GM12872 (cell line): Measurements from ENCODE around the gene ZNF692.

Source experiments
- TF ChIP-seq, protein P1 (sequence below): IDR thresholded peaks from 3 replicates; pipeline ENCODE4 v1.5.1; 2011; ENCODE audit warnings: low read depth, mild to moderate bottlenecking, low read length, moderate library complexity; ENCODE audit not compliant: insufficient read depth

Gene ZNF692

DNA sequence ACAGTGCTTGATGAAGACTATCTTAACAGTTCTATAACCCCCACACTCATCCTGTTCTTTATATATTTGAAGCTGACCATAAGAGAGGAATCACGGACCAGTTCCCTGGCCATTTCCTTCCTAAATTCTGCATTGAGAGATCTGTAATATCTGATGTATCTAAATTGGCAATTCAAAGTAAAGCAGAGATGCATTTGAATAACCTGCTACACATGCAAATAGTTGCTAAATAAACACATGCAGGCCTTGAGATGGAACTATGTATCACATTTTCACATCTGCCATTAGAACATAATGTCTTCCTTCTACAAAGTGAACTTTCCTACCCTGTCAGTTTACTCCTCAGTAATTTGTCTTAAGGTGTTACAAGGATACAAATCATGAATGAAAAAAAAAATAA is 26.8 kb upstream of the ZNF692 start:
- TF ChIP-seq, protein P1, sequence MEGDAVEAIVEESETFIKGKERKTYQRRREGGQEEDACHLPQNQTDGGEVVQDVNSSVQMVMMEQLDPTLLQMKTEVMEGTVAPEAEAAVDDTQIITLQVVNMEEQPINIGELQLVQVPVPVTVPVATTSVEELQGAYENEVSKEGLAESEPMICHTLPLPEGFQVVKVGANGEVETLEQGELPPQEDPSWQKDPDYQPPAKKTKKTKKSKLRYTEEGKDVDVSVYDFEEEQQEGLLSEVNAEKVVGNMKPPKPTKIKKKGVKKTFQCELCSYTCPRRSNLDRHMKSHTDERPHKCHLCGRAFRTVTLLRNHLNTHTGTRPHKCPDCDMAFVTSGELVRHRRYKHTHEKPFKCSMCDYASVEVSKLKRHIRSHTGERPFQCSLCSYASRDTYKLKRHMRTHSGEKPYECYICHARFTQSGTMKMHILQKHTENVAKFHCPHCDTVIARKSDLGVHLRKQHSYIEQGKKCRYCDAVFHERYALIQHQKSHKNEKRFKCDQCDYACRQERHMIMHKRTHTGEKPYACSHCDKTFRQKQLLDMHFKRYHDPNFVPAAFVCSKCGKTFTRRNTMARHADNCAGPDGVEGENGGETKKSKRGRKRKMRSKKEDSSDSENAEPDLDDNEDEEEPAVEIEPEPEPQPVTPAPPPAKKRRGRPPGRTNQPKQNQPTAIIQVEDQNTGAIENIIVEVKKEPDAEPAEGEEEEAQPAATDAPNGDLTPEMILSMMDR, result no peak

DNA sequence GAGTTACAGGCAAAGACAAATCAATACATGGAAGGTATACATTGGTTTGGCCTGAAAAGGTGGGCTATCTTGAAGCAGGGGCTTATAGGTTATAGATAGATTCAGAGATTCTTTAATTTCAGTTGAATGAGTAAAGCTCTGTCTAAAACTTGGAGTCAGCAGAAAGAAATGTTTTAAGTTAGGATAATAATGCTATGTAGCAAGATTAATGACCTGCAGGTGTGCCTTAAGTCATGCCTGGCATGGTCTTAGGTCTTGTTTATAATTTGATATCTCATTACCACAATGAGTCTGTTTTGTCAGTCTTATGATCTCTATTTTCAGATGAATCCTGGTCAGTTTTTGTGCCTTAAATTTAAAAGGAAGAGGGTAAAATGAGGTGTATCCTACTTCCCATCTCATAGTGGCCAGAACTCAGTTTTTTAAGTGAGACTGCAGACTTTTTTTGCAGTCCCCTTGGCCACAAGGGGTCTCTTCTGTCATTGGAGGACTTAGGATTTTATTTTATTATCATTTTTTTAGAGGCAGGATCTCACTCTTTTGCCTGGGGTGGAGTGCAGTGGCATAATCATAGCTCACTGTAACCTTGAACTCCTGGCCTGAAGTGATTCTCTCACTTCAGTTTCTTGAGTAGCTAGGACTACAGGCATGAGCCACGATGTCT is 25.9 kb upstream of the ZNF692 start:
- TF ChIP-seq, protein P1, result no peak

DNA sequence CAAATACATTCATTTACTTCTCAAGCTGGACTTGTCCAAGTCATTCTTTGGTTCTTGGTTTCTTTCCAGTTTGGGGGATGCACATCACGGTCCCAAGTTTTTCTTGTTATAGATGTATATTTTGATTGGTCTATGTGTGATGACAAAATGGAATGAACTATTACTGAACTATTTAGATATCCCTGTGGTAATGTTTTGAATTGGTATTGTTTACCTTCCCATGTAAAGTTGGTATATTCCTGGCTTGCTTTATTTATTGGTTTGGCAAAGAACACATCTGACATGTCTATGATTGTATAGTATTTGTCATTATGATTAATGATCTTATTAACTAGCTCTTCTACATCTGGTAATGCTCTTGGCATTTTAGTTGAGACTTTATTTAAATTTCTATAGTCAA is 22.4 kb upstream of the ZNF692 start:
- TF ChIP-seq, protein P1, result no peak

DNA sequence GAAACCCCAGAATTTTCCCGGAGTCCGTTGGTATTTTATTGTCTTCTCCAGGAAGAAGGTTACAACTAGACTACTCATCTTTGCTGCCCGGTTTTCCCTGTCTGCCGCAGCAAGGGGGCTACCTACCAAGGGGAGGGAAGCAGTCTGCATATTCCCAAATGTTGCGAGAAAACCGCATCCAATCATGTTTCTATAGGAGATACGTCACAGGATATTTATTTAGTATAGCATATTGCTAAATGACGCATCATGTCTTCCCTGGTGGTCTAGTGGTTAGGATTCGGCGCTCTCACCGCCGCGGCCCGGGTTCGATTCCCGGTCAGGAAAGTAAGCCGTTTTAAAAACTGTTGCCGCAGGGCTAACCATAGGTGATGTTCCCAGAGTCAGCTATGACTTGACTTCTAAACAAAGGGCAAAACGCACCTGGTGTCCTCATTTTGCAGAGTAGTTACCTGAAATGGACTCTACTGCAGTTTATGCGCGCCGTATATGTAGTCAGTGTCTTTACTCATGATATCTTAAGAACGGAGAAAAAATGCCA is 15.2 kb upstream of the ZNF692 start:
- TF ChIP-seq, protein P1, result no peak

DNA sequence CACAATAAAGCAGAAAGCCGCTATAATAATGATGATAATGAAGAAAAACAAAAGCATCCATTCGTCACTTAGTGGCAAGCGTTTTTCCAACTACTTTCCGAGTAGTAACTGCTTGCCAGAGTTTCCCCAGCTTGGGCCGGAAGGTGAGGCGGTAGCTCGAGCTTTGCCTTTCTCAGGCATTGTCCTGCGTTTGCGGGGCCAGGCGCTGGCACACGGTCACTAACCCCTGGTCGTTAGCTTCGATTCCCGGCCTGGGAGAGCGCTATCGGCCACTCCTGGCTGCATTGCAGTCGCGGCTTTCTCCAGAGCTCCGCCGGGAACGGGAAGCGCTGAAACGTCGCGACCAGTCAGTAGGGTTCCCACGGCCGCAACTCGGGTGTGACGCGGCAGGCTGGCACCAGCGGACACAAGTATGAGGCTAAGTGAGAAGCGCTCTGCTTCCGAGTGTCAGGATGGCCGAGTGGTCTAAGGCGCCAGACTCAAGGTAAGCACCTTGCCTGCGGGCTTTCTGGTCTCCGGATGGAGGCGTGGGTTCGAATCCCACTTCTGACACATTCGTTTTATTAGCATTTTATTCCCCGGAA is 14.6 kb upstream of the ZNF692 start:
- TF ChIP-seq, protein P1, result no peak

DNA sequence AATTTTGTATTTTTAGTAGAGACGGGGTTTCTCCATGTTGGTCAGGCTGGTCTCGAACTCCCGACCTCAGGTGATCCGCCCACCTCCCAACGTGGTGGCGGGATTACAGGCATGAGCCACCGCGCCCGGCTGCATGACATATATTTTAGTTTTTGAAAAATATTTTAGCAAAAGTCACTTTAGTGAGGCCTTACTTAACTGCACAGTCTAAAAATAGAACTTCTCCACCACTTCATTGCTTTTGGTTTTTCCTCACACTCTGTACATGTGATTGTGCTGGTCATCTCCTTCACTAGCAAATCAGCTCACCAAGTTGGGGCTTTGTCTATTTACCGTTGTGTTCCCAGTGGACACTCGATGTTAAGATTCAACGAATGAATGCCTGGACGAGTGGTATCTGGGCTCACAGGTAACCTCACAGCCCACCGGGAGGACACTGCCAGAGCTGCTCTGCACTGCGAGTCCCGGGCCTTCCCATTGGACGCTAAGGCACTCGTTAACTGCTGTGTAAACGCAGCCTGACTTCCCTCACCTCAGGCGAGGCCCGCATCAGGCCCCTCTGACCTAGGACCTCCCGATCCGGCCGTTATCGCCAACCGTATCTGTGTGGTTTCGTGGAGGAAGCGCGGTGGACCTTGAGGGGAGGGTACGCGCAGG is 14.0 kb upstream of the ZNF692 start:
- TF ChIP-seq, protein P1, result no peak

DNA sequence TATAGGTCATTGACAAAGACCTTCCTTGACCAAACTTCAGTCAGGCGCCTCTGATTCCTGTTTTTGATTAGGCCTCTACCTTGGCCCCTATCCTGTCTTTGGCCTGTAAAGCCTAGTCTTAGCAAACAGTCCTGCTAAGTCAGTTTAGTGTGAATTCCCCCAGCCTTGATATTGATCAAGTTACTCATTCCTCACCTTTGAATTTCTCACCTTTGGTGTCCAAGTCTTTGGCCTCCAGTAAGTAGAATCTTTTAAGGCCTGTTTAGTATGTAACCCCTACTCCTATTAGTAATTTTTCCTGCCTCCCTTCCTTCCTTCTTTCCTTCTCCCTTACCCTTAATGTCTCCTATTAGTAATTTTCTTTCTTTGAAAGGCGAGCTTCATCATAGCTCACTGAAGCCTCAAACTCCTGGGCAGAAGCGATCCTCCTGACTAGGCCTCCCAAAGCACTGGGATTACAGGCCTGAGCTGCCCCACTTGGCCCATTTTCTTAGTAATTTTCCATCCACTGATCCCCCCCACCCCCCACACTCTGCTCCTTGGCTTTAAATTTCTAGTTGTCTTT is 13.0 kb upstream of the ZNF692 start:
- TF ChIP-seq, protein P1, result no peak
